ENCODE data around the gene MYL6. TPM values are rescaled to one million over a fixed set of nuclear protein-coding genes. Genes with fewer than 3 reads are reported as not detected.
A peak's percentile ranks its signal among the peaks of the same experiment; 100 is the strongest.
"Not testable (repeated sequence)": the region's sequence is repeated elsewhere in the genome, so short reads cannot be mapped to it uniquely, and the experiment has no call there.

The MYL6 gene
- 924 TPM in 2 replicates for total RNA-seq
- long read RNA-seq, transcript MYL6-219 (5 exons, 1,438 nt): minor isoform, 5 of 321 reads
- long read RNA-seq, transcript MYL6-207 (6 exons, 655 nt): major isoform, 261 of 321 reads
- long read RNA-seq, transcript MYL6-218 (7 exons, 901 nt): minor isoform, 19 of 321 reads
- long read RNA-seq, partial matches to known transcripts: 15 of 321 reads
- long read RNA-seq, other reads (novel, unspliced or antisense): 20 of 321 reads

GRCh38 chr12:56158029-56158925 lies at the start of gene MYL6:
Gene MYL6 (plus strand): TSS chr12:56158359. CDS start chr12:56158402, 43 bp downstream.
- peaks cover 31% of the 10 kb centered on the region for H3K36me3 Mint-ChIP-seq (ENCODE audit: low read depth)
- H3K4me1 Mint-ChIP-seq: peaks cover 77% of the 10 kb centered on the region
- TF ChIP-seq, protein P1, sequence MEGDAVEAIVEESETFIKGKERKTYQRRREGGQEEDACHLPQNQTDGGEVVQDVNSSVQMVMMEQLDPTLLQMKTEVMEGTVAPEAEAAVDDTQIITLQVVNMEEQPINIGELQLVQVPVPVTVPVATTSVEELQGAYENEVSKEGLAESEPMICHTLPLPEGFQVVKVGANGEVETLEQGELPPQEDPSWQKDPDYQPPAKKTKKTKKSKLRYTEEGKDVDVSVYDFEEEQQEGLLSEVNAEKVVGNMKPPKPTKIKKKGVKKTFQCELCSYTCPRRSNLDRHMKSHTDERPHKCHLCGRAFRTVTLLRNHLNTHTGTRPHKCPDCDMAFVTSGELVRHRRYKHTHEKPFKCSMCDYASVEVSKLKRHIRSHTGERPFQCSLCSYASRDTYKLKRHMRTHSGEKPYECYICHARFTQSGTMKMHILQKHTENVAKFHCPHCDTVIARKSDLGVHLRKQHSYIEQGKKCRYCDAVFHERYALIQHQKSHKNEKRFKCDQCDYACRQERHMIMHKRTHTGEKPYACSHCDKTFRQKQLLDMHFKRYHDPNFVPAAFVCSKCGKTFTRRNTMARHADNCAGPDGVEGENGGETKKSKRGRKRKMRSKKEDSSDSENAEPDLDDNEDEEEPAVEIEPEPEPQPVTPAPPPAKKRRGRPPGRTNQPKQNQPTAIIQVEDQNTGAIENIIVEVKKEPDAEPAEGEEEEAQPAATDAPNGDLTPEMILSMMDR (conservative IDR thresholded peaks at IDR 0.05): no peak
- DNase-seq (ENCODE audit: low read depth, low spot score): peak; percentile 81
- H3K9me3 Mint-ChIP-seq: no peaks in the 10 kb centered on the region
- H3K27ac Mint-ChIP-seq (ENCODE audit: unreplicated experiment): peak within 1 kb of the TSS; percentile 99
- peak within 1 kb of the TSS; percentile 95 for H3K4me3 Mint-ChIP-seq
- peaks cover 8% of the 10 kb centered on the region for H3K27me3 Mint-ChIP-seq (ENCODE audit: low read depth)

DNA sequence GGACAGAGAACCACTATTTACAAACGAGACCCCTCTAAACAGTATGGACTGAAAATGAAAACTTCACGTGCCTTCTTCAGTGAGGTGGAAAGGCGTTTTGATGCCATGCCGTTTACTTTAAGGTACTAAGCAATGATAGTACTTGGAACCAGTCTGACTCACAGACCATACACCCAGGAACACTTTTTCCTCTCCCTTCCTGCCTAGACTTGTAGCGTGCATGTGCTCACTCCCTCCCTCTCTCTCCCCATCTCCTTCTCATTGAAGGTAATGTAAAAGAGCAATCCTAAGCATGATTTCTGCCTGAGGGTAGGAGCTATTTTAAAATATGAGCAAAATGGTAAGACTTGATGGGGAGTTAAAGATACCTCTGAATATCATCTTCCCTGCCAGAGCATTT lies 47.6 kb upstream of the MYL6 start:
- peaks cover 18% of the 10 kb centered on the region for H3K4me1 Mint-ChIP-seq
- no peaks in the 10 kb centered on the region for H3K27me3 Mint-ChIP-seq (ENCODE audit: low read depth)
- H3K4me3 Mint-ChIP-seq: peak overlapping the region; percentile 47
- DNase-seq (ENCODE audit: low read depth, low spot score): no peak
- H3K27ac Mint-ChIP-seq (ENCODE audit: unreplicated experiment): no peak overlapping the region
- no peaks in the 10 kb centered on the region for H3K9me3 Mint-ChIP-seq
- TF ChIP-seq, protein P1 (conservative IDR thresholded peaks at IDR 0.05): no peak
- peaks cover 31% of the 10 kb centered on the region for H3K36me3 Mint-ChIP-seq (ENCODE audit: low read depth)

GRCh38 chr12:56114084-56114483 lies 44.1 kb upstream of the MYL6 start:
- TF ChIP-seq, protein P1 (conservative IDR thresholded peaks at IDR 0.05): no peak
- Mint-ChIP-seq H3K36me3 (ENCODE audit: low read depth) (peaks cover 37% of the 10 kb centered on the region), H3K27me3 (ENCODE audit: low read depth) (peaks cover 9% of the 10 kb centered on the region), H3K27ac (ENCODE audit: unreplicated experiment) (no peak overlapping the region), H3K4me3 (peak overlapping the region; percentile 73), H3K9me3 (no peaks in the 10 kb centered on the region), H3K4me1 (peaks cover 24% of the 10 kb centered on the region)
- no peak for DNase-seq (ENCODE audit: low read depth, low spot score)

GRCh38 chr12:56115329-56115728 lies 42.8 kb upstream of the MYL6 start:
- TF ChIP-seq, protein P1 (conservative IDR thresholded peaks at IDR 0.05): no peak
- Mint-ChIP-seq H3K27ac (ENCODE audit: unreplicated experiment) (peak overlapping the region; percentile 100), H3K4me3 (peak overlapping the region; percentile 97), H3K36me3 (ENCODE audit: low read depth) (peaks cover 32% of the 10 kb centered on the region), H3K27me3 (ENCODE audit: low read depth) (peaks cover 11% of the 10 kb centered on the region), H3K9me3 (no peaks in the 10 kb centered on the region), H3K4me1 (peaks cover 31% of the 10 kb centered on the region)
- DNase-seq (ENCODE audit: low read depth, low spot score): no peak

DNA sequence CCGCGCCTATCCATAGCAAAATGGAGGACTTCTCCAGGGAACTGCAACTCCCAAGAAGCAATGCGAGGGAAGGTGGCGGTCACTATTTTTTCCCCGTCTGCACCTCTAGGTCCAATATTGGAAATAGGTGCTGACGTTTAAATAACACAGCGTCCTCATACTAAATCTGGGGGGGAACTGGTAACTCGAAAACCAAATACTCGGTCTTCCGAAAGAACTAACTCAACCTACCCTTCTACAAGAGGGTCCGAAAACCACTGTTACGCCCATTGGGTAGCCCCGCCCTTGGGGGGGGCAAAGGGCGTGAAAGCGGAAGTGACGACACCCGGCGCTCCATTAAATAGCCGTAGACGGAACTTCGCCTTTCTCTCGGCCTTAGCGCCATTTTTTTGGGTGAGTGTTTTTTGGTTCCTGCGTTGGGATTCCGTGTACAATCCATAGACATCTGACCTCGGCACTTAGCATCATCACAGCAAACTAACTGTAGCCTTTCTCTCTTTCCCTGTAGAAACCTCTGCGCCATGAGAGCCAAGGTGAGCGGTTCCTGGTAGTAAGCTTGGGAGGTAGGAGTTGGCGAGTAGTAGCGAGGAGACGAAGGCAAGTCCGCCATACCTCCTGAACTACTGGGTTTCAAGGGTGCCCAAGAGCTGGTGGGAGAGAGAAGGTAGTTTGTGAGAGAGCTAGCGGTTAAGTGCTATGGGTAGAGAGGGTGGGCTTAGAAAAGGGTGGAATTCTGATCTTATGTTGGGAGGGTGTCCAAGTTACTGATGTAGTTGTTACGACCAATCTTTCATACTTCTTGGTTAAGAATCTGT lies 41.7 kb upstream of the MYL6 start, which contains the start of gene RPL41:
RPL41 (plus strand) TSS at position 367 of the 815 bp plus-strand sequence.
- TF ChIP-seq, protein P1 (conservative IDR thresholded peaks at IDR 0.05): no peak
- Mint-ChIP-seq H3K36me3 (ENCODE audit: low read depth) (peaks cover 24% of the 10 kb centered on the region), H3K9me3 (no peaks in the 10 kb centered on the region), H3K4me3 (peak within 1 kb of the TSS; percentile 97), H3K27ac (ENCODE audit: unreplicated experiment) (peak within 1 kb of the TSS; percentile 100), H3K27me3 (ENCODE audit: low read depth) (peaks cover 11% of the 10 kb centered on the region), H3K4me1 (peaks cover 31% of the 10 kb centered on the region)
- peak; percentile 91 for DNase-seq (ENCODE audit: low read depth, low spot score)

DNA sequence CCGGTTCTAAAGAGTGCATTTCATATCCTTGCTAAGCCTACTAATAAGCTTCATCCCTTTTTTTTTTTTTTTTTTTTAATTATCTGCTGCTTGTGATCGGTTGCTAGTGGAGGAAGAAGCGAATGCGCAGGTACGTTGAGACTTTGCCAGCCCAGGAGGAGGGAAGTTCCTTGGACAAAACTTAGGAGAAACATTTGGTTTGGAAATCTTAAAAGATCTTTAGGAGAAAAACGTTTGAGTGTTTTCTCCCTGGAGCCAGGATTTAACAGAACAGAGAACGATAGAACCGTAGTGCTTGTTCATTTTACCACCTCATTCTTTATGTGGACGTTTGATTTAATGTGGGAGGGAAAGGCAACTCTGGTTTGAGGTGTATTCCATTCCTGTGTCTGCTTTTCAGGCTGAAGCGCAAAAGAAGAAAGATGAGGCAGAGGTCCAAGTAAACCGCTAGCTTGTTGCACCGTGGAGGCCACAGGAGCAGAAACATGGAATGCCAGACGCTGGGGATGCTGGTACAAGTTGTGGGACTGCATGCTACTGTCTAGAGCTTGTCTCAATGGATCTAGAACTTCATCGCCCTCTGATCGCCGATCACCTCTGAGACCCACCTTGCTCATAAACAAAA lies 41.0 kb upstream of the MYL6 start:
- H3K27ac Mint-ChIP-seq (ENCODE audit: unreplicated experiment): peak overlapping the region; percentile 100
- not testable (repeated sequence) for H3K9me3 Mint-ChIP-seq; DNase-seq (ENCODE audit: low read depth, low spot score)
- H3K36me3 Mint-ChIP-seq (ENCODE audit: low read depth): peaks cover 22% of the 10 kb centered on the region
- H3K27me3 Mint-ChIP-seq (ENCODE audit: low read depth): peaks cover 11% of the 10 kb centered on the region
- H3K4me1 Mint-ChIP-seq: peaks cover 31% of the 10 kb centered on the region
- peak overlapping the region; percentile 97 for H3K4me3 Mint-ChIP-seq

All from neural crest cell (in vitro differentiated cells).